GM23338 (cell line): Measurements from ENCODE around the gene RNF166. TPM values are rescaled to one million over a fixed set of nuclear protein-coding genes. Genes with fewer than 3 reads are reported as not detected.

ENCODE experiments used
- ATAC-seq: fragments of 200-7000 bp; cut with Tn5 transposase; 3 replicates; pipeline ENCODE4 v1.9.1; 2020
- DNase-seq: peaks from one replicate; pipeline ENCODE4 v3.0.0-alpha.2; 2015; ENCODE audit warnings: low spot score
- H2AFZ ChIP-seq: fragments of 200-600 bp; sonication (generic); 2 replicates; pipeline ENCODE4 v1.8.0; 2016; ENCODE audit warnings: antibody characterized with exemption, mild to moderate bottlenecking, moderate library complexity
- H3F3A ChIP-seq: fragments of 200-600 bp; sonication (generic); replicated peaks from 2 replicates; pipeline ENCODE4 v1.8.0; 2017; ENCODE audit warnings: antibody characterized with exemption, mixed run types, low read depth
- H3K27ac ChIP-seq: fragments of 200-600 bp; sonication (generic); 2 replicates; pipeline ENCODE4 v1.6.1; 2016; ENCODE audit warnings: low read depth
- H3K27me3 ChIP-seq: fragments of 200-600 bp; sonication (generic); 2 replicates; pipeline ENCODE4 v1.8.0; 2016; ENCODE audit warnings: mild to moderate bottlenecking, mixed run types, moderate library complexity; ENCODE audit not compliant: insufficient read depth
- H3K36me3 ChIP-seq: fragments of 200-600 bp; sonication (generic); 2 replicates; pipeline ENCODE4 v1.8.0; 2016; ENCODE audit warnings: mild to moderate bottlenecking; ENCODE audit not compliant: insufficient read depth
- H3K4me1 ChIP-seq: fragments of 200-600 bp; sonication (generic); 2 replicates; pipeline ENCODE4 v1.8.0; 2016; ENCODE audit warnings: mild to moderate bottlenecking, moderate library complexity; ENCODE audit not compliant: insufficient read depth
- H3K4me2 ChIP-seq: fragments of 200-600 bp; sonication (generic); 2 replicates; pipeline ENCODE4 v1.7.1; 2017; ENCODE audit warnings: mixed run types
- H3K4me3 ChIP-seq: fragments of 200-600 bp; sonication (generic); 2 replicates; pipeline ENCODE4 v1.6.1; 2016; ENCODE audit warnings: mixed run types
- H3K79me2 ChIP-seq: fragments of 200-600 bp; sonication (generic); replicated peaks from 2 replicates; pipeline ENCODE4 v1.8.0; 2017; ENCODE audit warnings: mild to moderate bottlenecking; ENCODE audit not compliant: insufficient read depth
- H3K9me2 ChIP-seq: fragments of 200-600 bp; sonication (generic); 2 replicates; pipeline ENCODE4 v1.8.0; 2017; ENCODE audit not compliant: insufficient read depth
- H4K20me1 ChIP-seq: fragments of 200-600 bp; sonication (generic); replicated peaks from 2 replicates; pipeline ENCODE4 v1.8.0; 2017; ENCODE audit warnings: mild to moderate bottlenecking; ENCODE audit not compliant: insufficient read depth
- H3K27ac Mint-ChIP-seq: 2 replicates; pipeline ENCODE4 v1.8.0; 2020; ENCODE audit warnings: inconsistent platforms, mild to moderate bottlenecking, moderate library complexity, mixed read lengths
- H3K27me3 Mint-ChIP-seq: 3 replicates; pipeline ENCODE4 v1.8.0; 2022; ENCODE audit warnings: low read depth, mild to moderate bottlenecking, moderate library complexity, mixed read lengths, inconsistent platforms; ENCODE audit not compliant: insufficient read depth, poor library complexity
- H3K36me3 Mint-ChIP-seq: 3 replicates; pipeline ENCODE4 v1.8.0; 2021; ENCODE audit warnings: low read depth, mild to moderate bottlenecking, inconsistent platforms, moderate library complexity, mixed read lengths
- H3K4me1 Mint-ChIP-seq: 3 replicates; pipeline ENCODE4 v1.8.0; 2020; ENCODE audit warnings: mild to moderate bottlenecking, inconsistent platforms, mixed read lengths
- H3K4me3 Mint-ChIP-seq: 3 replicates; pipeline ENCODE4 v1.8.0; 2021; ENCODE audit warnings: moderate library complexity, mild to moderate bottlenecking, inconsistent platforms, mixed read lengths
- H3K9me3 Mint-ChIP-seq: 3 replicates; pipeline ENCODE4 v1.8.0; 2020; ENCODE audit warnings: moderate library complexity, mild to moderate bottlenecking, inconsistent platforms, mixed read lengths
- CREB1 ChIP-seq: fragments of 250-450 bp; sonication (Bioruptor Pico); IDR thresholded peaks from 2 replicates; pipeline ENCODE4 v1.5.0; 2020; ENCODE audit warnings: low read depth, mild to moderate bottlenecking, moderate library complexity
- CTCF ChIP-seq, 2 experiments: fragments of 200-600 bp in 1 of 2; sonication (generic) in 1 of 2; conservative IDR thresholded peaks; 2 replicates each; pipeline versions ENCODE4 v1.5.1 to v1.6.1; 2016 to 2017; ENCODE audit warnings: antibody characterized with exemption in 2 of 2, low read depth in 2 of 2, mild to moderate bottlenecking in 2 of 2, moderate library complexity in 1 of 2
- ETS1 ChIP-seq: IDR thresholded peaks from 2 replicates; pipeline ENCODE4 v1.6.1; 2016; ENCODE audit warnings: antibody characterized with exemption
- EZH2 ChIP-seq: fragments of 200-600 bp; sonication (generic); IDR thresholded peaks from one replicate; pipeline ENCODE4 v1.8.0; 2017; ENCODE audit warnings: antibody characterized with exemption, mild to moderate bottlenecking, low read depth; ENCODE audit not compliant: unreplicated experiment
- JUNB ChIP-seq: IDR thresholded peaks from one replicate; pipeline ENCODE4 v1.6.1; 2016; ENCODE audit warnings: antibody characterized with exemption; ENCODE audit not compliant: unreplicated experiment
- NANOG ChIP-seq: IDR thresholded peaks from 2 replicates; pipeline ENCODE4 v1.6.1; 2016; ENCODE audit warnings: antibody characterized with exemption, borderline replicate concordance
- STAT1 ChIP-seq: IDR thresholded peaks from one replicate; pipeline ENCODE4 v1.6.1; 2016; ENCODE audit warnings: antibody characterized with exemption; ENCODE audit not compliant: unreplicated experiment
- ZNF114 ChIP-seq: fragments of 250-450 bp; sonication (Bioruptor Pico); IDR thresholded peaks from 2 replicates; pipeline ENCODE4 v1.5.0; 2020; ENCODE audit warnings: mild to moderate bottlenecking, moderate library complexity
- polyA plus RNA-seq: library from polyadenylated mRNA; unstranded; fragments of >200 nt; fragmentation: Nextera tagmentation; extraction: Ambion mirVana; gene quantifications from 2 replicates; pipeline ENCODE4 v1.2.1, GENCODE V29; 2016
- total RNA-seq: library from RNA; depleted of rRNA; stranded (reverse); fragments of >200 nt; shearing (Covaris generic); gene quantifications from 2 replicates; pipeline ENCODE4 v1.2.3, GENCODE V29; 2014

The RNF166 gene
- total and polyA plus RNA-seq, 2 experiments from 2014 or later = 24.9 to 43.4 TPM

GRCh38 chr16:88748364-88748763 is 42.2 kb upstream of the RNF166 start (continued):
- no peak for TF ChIP-seq ZNF114 (CRISPR knock-in tag)
- TF ChIP-seq NANOG = no peak
- TF ChIP-seq STAT1 = no peak

- no peaks in the 10 kb centered on the region; the same call in 1 of the 2 replicates for H3K4me1 ChIP-seq
- peak; percentile 83 for DNase-seq
- H3K27me3 ChIP-seq = no peaks in the 10 kb centered on the region
- H2AFZ ChIP-seq = no peak overlapping the region
- H3K36me3 ChIP-seq = no peaks in the 10 kb centered on the region
- no peaks in the 10 kb centered on the region for H4K20me1 ChIP-seq
- no peaks in the 10 kb centered on the region for H3K9me2 ChIP-seq
- H3F3A ChIP-seq = no peaks in the 10 kb centered on the region
- H3K4me2 ChIP-seq = no peak overlapping the region
- no peak overlapping the region for H3K4me3 Mint-ChIP-seq
- no peaks in the 10 kb centered on the region for H3K9me3 Mint-ChIP-seq
- H3K27ac Mint-ChIP-seq = no peak overlapping the region
- no peaks in the 10 kb centered on the region for H3K79me2 ChIP-seq
- TF ChIP-seq ETS1 (no peak), CTCF (conservative IDR thresholded peaks at IDR 0.05; ENCODE audit: low read depth in 2 of 2) (peak; percentile 42 to 79)
- peaks cover 7% of the 10 kb centered on the region; the same call in 2 of the 3 replicates for H3K4me1 Mint-ChIP-seq
- no peak overlapping the region for H3K4me3 ChIP-seq
- H3K27me3 Mint-ChIP-seq = peaks cover 9% of the 10 kb centered on the region
- H3K36me3 Mint-ChIP-seq = peaks cover 3% of the 10 kb centered on the region; the same call in 1 of the 3 replicates
- H3K27ac ChIP-seq = no peak overlapping the region
- ATAC-seq = peak; percentile 52
Observed at GRCh38 chr16:88747588-88748301, 41.5 kb upstream of the RNF166 start.

GRCh38 chr16:88746506-88746905 is 40.3 kb upstream of the RNF166 start:
- no peaks in the 10 kb centered on the region for H4K20me1 ChIP-seq
- ATAC-seq = no peak
- H3K4me1 ChIP-seq = no peaks in the 10 kb centered on the region; the same call in 1 of the 2 replicates
- no peak overlapping the region for H3K27ac ChIP-seq
- no peaks in the 10 kb centered on the region for H3K36me3 ChIP-seq
- H3K4me3 Mint-ChIP-seq = no peak overlapping the region
- no peak overlapping the region for H2AFZ ChIP-seq
- no peaks in the 10 kb centered on the region for H3K27me3 ChIP-seq
- H3K4me3 ChIP-seq = no peak overlapping the region
- peak overlapping the region; percentile 67; the same call in 1 of the 2 replicates for H3K27ac Mint-ChIP-seq
- H3K9me3 Mint-ChIP-seq = no peaks in the 10 kb centered on the region
- no peaks in the 10 kb centered on the region for H3K9me2 ChIP-seq
- peaks cover under 1% of the 10 kb centered on the region; the same call in 1 of the 3 replicates for H3K36me3 Mint-ChIP-seq
- H3K4me2 ChIP-seq = no peak overlapping the region
- DNase-seq = no peak
- H3F3A ChIP-seq = no peaks in the 10 kb centered on the region
- H3K27me3 Mint-ChIP-seq = peaks cover 9% of the 10 kb centered on the region
- H3K79me2 ChIP-seq = no peaks in the 10 kb centered on the region
- peaks cover 7% of the 10 kb centered on the region; the same call in 2 of the 3 replicates for H3K4me1 Mint-ChIP-seq
- TF ChIP-seq CTCF (conservative IDR thresholded peaks at IDR 0.05; ENCODE audit: low read depth in 2 of 2) = no peak
- no peak for TF ChIP-seq ETS1
- no peak for TF ChIP-seq EZH2
- TF ChIP-seq JUNB = no peak
- TF ChIP-seq NANOG = no peak
- no peak for TF ChIP-seq CREB1 (CRISPR knock-in tag)
- no peak for TF ChIP-seq ZNF114 (CRISPR knock-in tag)
